GM12878 (cell line): ENCODE measurements around the gene EXOC4. TPM values are rescaled to one million over a fixed set of nuclear protein-coding genes. Genes with fewer than 3 reads are reported as not detected.
A peak's percentile ranks its signal among the peaks of the same experiment; 100 is the strongest.

ENCODE experiments used
- ATAC-seq: fragments of 200-7000 bp; cut with Tn5 transposase; 3 replicates; pipeline ENCODE4 v1.9.1; 2020; ENCODE audit warnings: mild to moderate bottlenecking, moderate library complexity
- BruUV-seq: library from RNA; stranded (reverse); fragments of 400-500 nt; replicated peaks from 2 replicates; lab custom pipeline; 2021; lab: Mats Ljungman, UMichigan
- CTCF ChIA-PET: fragments of 300-600 bp; sonication (Branson Sonifier 250); formaldehyde crosslinking; extraction: SDS; loops from one replicate; lab custom pipeline; 2021; ENCODE audit warnings: inconsistent platforms; lab: Yijun Ruan, JAX
- POLR2A ChIA-PET: fragments of 350-600 bp; formaldehyde crosslinking; extraction: SDS; loops from one replicate; lab custom pipeline; 2021; ENCODE audit warnings: inconsistent platforms; lab: Charles Lee
- RAD21 ChIA-PET: fragments of 300-600 bp; sonication (Branson Sonifier 250); formaldehyde crosslinking; loops from one replicate; lab custom pipeline; 2023; ENCODE audit warnings: antibody characterized with exemption; ENCODE audit not compliant: unreplicated experiment; lab: Charles Lee
- SMC1A ChIA-PET: fragments of 300-600 bp; sonication (Branson Sonifier 250); formaldehyde crosslinking; loops from one replicate; lab custom pipeline; 2023; ENCODE audit not compliant: unreplicated experiment, uncharacterized antibody; lab: Charles Lee
- DNase-seq: peaks from one replicate; pipeline ENCODE4 v3.0.0-alpha.2; 2011; ENCODE audit warnings: low read depth, low spot score
- FAIRE-seq: peaks from 3 replicates; lab custom pipeline; 2011; peaks lifted over from hg19 to GRCh38; lab: Jason Lieb, UNC
- H2AFZ ChIP-seq: 2 replicates; pipeline ENCODE4 v1.6.0; 2011; ENCODE audit warnings: low read depth, low read length, control low read depth; ENCODE audit not compliant: control insufficient read depth
- H3K27ac ChIP-seq: 2 replicates; pipeline ENCODE4 v1.5.1; 2011; ENCODE audit warnings: control low read depth; ENCODE audit not compliant: control insufficient read depth, insufficient read depth
- H3K27me3 ChIP-seq, 2 experiments: replicated peaks in 1 of 2; 2 replicates each; pipeline versions ENCODE4 v1.6.0 to v1.6.1; 2011; ENCODE audit warnings: low read length in 1 of 2; ENCODE audit not compliant: control insufficient read depth in 2 of 2, insufficient read depth in 2 of 2
- H3K36me3 ChIP-seq, 2 experiments: 2 replicates each; pipeline ENCODE4 v1.5.1; 2011; ENCODE audit warnings: low read length in 1 of 2; ENCODE audit not compliant: control insufficient read depth in 2 of 2, insufficient read depth in 2 of 2
- H3K4me1 ChIP-seq: 2 replicates; pipeline ENCODE4 v1.6.1; 2011; ENCODE audit warnings: mild to moderate bottlenecking, low read length, moderate library complexity, mixed read lengths; ENCODE audit not compliant: control insufficient read depth, insufficient read depth
- H3K4me2 ChIP-seq: 2 replicates; pipeline ENCODE4 v1.6.0; 2011; ENCODE audit warnings: control low read depth; ENCODE audit not compliant: control insufficient read depth, insufficient read depth
- H3K4me3 ChIP-seq: fragments of 200-600 bp; sonication (generic); 2 replicates; pipeline ENCODE4 v1.5.1; 2016
- H3K79me2 ChIP-seq: 2 replicates; pipeline ENCODE4 v1.6.0; 2011; ENCODE audit warnings: low read length; ENCODE audit not compliant: control insufficient read depth, insufficient read depth
- H3K9ac ChIP-seq: 2 replicates; pipeline ENCODE4 v1.8.0; 2011; ENCODE audit warnings: low read length, control low read depth, mixed read lengths; ENCODE audit not compliant: control insufficient read depth, insufficient read depth
- H3K9me3 ChIP-seq: replicated peaks from 3 replicates; pipeline ENCODE4 v1.5.1; 2011; ENCODE audit warnings: mild to moderate bottlenecking, low read length; ENCODE audit not compliant: control insufficient read depth, insufficient read depth
- H4K20me1 ChIP-seq: 2 replicates; pipeline ENCODE4 v1.6.0; 2011; ENCODE audit not compliant: control insufficient read depth, insufficient read depth
- CREB1 ChIP-seq: IDR thresholded peaks from 2 replicates; pipeline ENCODE4 v1.6.1; 2012; ENCODE audit warnings: low read depth, mild to moderate bottlenecking, inconsistent platforms
- DPF2 ChIP-seq: fragments of 450-650 bp; IDR thresholded peaks from 2 replicates; pipeline ENCODE4 v1.6.1; 2017; ENCODE audit warnings: mild to moderate bottlenecking
- EP300 ChIP-seq, 2 experiments: fragments of 150-350 bp in 1 of 2; IDR thresholded peaks; 2 replicates each; pipeline ENCODE4 v1.6.1; 2011 to 2012; ENCODE audit warnings: low read depth in 2 of 2, low read length in 2 of 2, borderline replicate concordance in 1 of 2, improper control_type of control experiment in 1 of 2, inconsistent platforms in 1 of 2; ENCODE audit not compliant: control insufficient read depth in 1 of 2
- IKZF2 ChIP-seq, 2 experiments: fragments of 450-650 bp; IDR thresholded peaks; 2 replicates each; pipeline ENCODE4 v1.6.1; 2017; ENCODE audit warnings: mild to moderate bottlenecking in 2 of 2, moderate library complexity in 2 of 2
- LARP7 ChIP-seq: fragments of 450-650 bp; IDR thresholded peaks from 2 replicates; pipeline ENCODE4 v1.6.1; 2017; ENCODE audit warnings: mild to moderate bottlenecking
- NKRF ChIP-seq: fragments of 450-650 bp; conservative IDR thresholded peaks from 2 replicates; pipeline ENCODE4 v1.6.1; 2017; ENCODE audit warnings: mild to moderate bottlenecking, moderate library complexity
- POU2F2 ChIP-seq: IDR thresholded peaks from 3 replicates; pipeline ENCODE4 v1.6.1; 2011; ENCODE audit warnings: low read depth, mild to moderate bottlenecking, low read length, borderline replicate concordance
- SIX5 ChIP-seq: IDR thresholded peaks from 2 replicates; pipeline ENCODE4 v1.6.1; 2011; ENCODE audit warnings: mild to moderate bottlenecking, low read depth, low read length, moderate library complexity; ENCODE audit not compliant: severe bottlenecking
- TCF7 ChIP-seq: IDR thresholded peaks from 2 replicates; pipeline ENCODE4 v1.6.1; 2014; ENCODE audit warnings: antibody characterized with exemption, borderline replicate concordance
- USF1 ChIP-seq: IDR thresholded peaks from 2 replicates; pipeline ENCODE4 v1.6.1; 2011; ENCODE audit warnings: borderline replicate concordance, low read depth, mild to moderate bottlenecking, moderate library complexity, mixed read lengths, low read length; ENCODE audit not compliant: insufficient read depth; ENCODE audit errors: extremely low read length
- ZNF687 ChIP-seq: fragments of 450-650 bp; IDR thresholded peaks from 2 replicates; pipeline ENCODE4 v1.6.1; 2017; ENCODE audit warnings: mild to moderate bottlenecking, moderate library complexity
- WGBS: methylation state at CpG from one replicate; pipeline ENCODE4 v1.1.6; 2016; ENCODE audit warnings: low lambda C conversion rate; ENCODE audit not compliant: insufficient replicate concordance, insufficient coverage; ENCODE audit errors: missing lambda C conversion rate; 5-methylcytosine and 5-hydroxymethylcytosine counted together
- in situ Hi-C: fragments of 300-500 bp; cut with MboI; formaldehyde crosslinking; loops from 9 replicates; pipeline ENCODE4 v1.14.3; 2018; ENCODE audit warnings: mixed read lengths
- intact Hi-C: fragments of 100-400 bp; cut with micrococcal nuclease; formaldehyde crosslinking; loops from one replicate; pipeline ENCODE4 v1.14.2; 2022; ENCODE audit not compliant: unreplicated experiment
- polyA plus RNA-seq, 11 experiments: library from polyadenylated mRNA; depleted of rRNA in 4 of 11; unstranded in 6 of 11; stranded (reverse) in 5 of 11; fragments of >200 nt; fragmentation: Nextera tagmentation in 4 of 11; fragmentation: Illumina TruSeq in 1 of 11; extraction: Ambion mirVana in 4 of 11; extraction: Trizol in 1 of 11; gene quantifications; 1 replicate in 1 of 11; 2 replicates in 10 of 11; pipeline versions ENCODE4 v1.2.1 to v1.2.3, GENCODE V29; 2011 to 2016; ENCODE audit warnings: inconsistent platforms in 2 of 11, missing spikeins in 2 of 11, low read depth in 1 of 11
- total RNA-seq, 4 experiments: library from RNA; depleted of rRNA in 3 of 4; stranded (reverse); fragments of >200 nt in 3 of 4; fragmentation: Illumina TruSeq in 1 of 4; extraction: Trizol in 1 of 4; gene quantifications; 2 replicates each; pipeline versions ENCODE4 v1.2.1 to v1.2.3, GENCODE V29; 2013 to 2021

The EXOC4 gene
- total and polyA plus RNA-seq, 10 of the 15 experiments (the other 5 are each of a cell fraction or from before 2014, with no cell fraction given), result 13.2 to 44.5 (median 29.6) TPM

GRCh38 chr7:133696056-133696455 is 443.2 kb downstream of the EXOC4 start (continued):
- peak; percentile 49; the same call in 1 of the 2 replicates for TF ChIP-seq ZNF687
- TF ChIP-seq SIX5, result no peak
- no peak for TF ChIP-seq CREB1
- TF ChIP-seq LARP7, result no peak
- no peak; the same call in 1 of the 2 replicates for TF ChIP-seq DPF2
- TF ChIP-seq TCF7, result no peak

GRCh38 chr7:133697585-133697984 is 444.7 kb downstream of the EXOC4 start:
- Histone ChIP-seq H3K9ac (no peak overlapping the region), H3K79me2 (no peaks in the 10 kb centered on the region), H3K9me3 (no peaks in the 10 kb centered on the region), H3K27ac (no peak overlapping the region), H3K4me2 (no peak overlapping the region), H2AFZ (no peak overlapping the region), H3K27me3 (no peaks in the 10 kb centered on the region), H3K4me3 (no peak overlapping the region), H4K20me1 (no peaks in the 10 kb centered on the region), H3K4me1 (no peaks in the 10 kb centered on the region), H3K36me3 (no peaks in the 10 kb centered on the region)
- SMC1A ChIA-PET, result interaction anchor here (1.0 kb wide), 1 partner anchor 19 kb away, joined by 5 read pairs; no protein-coding TSS in a partner anchor
- no peak for FAIRE-seq
- DNase-seq, result no peak
- BruUV-seq, result no TSS peak
- WGBS, result 97% methylated on average over 4 of the region's 4 CpGs
- POLR2A ChIA-PET, result interaction anchor here (0.5 kb wide), 1 partner anchor 13 kb away, joined by 4 read pairs; no protein-coding TSS in a partner anchor
- CTCF ChIA-PET, result no interaction called here
- RAD21 ChIA-PET, result no interaction called here
- peak; percentile 43 for ATAC-seq
- in situ Hi-C loops, result no loop called here
- intact Hi-C loops, result no loop called here
- TF ChIP-seq POU2F2 (no peak), USF1 (no peak), NKRF (no peak), EP300 (IDR thresholded peaks at IDR 0.05; ENCODE audit: borderline replicate concordance in 1 of 2, control insufficient read depth in 1 of 2, low read depth in 2 of 2, low read length in 2 of 2) (no peak), CREB1 (no peak), IKZF2 (IDR thresholded peaks at IDR 0.05) (peak in 1 of 2 experiments; percentile 24; a peak in 1 of 4 replicates)
